ENCODE data around the gene ASMTL. TPM values are rescaled to one million over a fixed set of nuclear protein-coding genes. Genes with fewer than 3 reads are reported as not detected.
A peak's percentile ranks its signal among the peaks of the same experiment; 100 is the strongest.

The ASMTL gene
- total and polyA plus RNA-seq, 2 donors (not counting 1 experiment from before 2014, with no cell fraction given), result 12.9 to 19.8 TPM

- Histone ChIP-seq H3K27ac (ENCODE audit: insufficient read depth, low read length) (peak overlapping the region; percentile 85), H3K79me2 (ENCODE audit: control insufficient read depth, insufficient read depth, low read length) (peaks cover 51% of the 10 kb centered on the region), H3K4me2 (ENCODE audit: extremely low read depth, insufficient read depth, low read length) (peak overlapping the region; percentile 78), H3K9me3 (ENCODE audit: control insufficient read depth, insufficient read depth, low read depth, low read length) (no peaks in the 10 kb centered on the region), H3K9ac (ENCODE audit: insufficient read depth, low read length) (peak overlapping the region; percentile 30), H3K36me3 (ENCODE audit: control insufficient read depth, insufficient read depth, low read length) (peaks cover 13% of the 10 kb centered on the region), H3K4me3 (replicated peaks in 1 of 4; ENCODE audit: control extremely low read depth in 1 of 4, insufficient read depth in 1 of 4, low read depth in 3 of 4, low read length in 4 of 4) (peak overlapping the region in 3 of 4 experiments; percentile 60 to 100 (median 65)), H3K4me1 (ENCODE audit: control insufficient read depth, extremely low read depth, insufficient read depth, low read length) (peaks cover 11% of the 10 kb centered on the region), H2AFZ (ENCODE audit: low read length) (no peak overlapping the region), H3K27me3 (ENCODE audit: control insufficient read depth, insufficient read depth, low read length) (no peaks in the 10 kb centered on the region), H4K20me1 (ENCODE audit: control insufficient read depth, extremely low read depth, insufficient read depth, low read length) (peaks cover 2% of the 10 kb centered on the region)
- TF ChIP-seq EZH2 (IDR thresholded peaks at IDR 0.05; ENCODE audit: low read length, missing control alignments) (no peak), CTCF (conservative IDR thresholded peaks at IDR 0.05 in 1 of 2, IDR thresholded peaks at IDR 0.05 in 1 of 2; ENCODE audit: low read depth in 1 of 2, low read length in 2 of 2) (no peak)
- no peak for DNase-seq (ENCODE audit: low read depth in 2 of 2)
Observed at GRCh38 chrX:1393871-1394615, 58.7 kb downstream of the ASMTL start.

- Histone ChIP-seq H3K27ac (ENCODE audit: insufficient read depth, low read length) (peak overlapping the region; percentile 98), H3K27me3 (ENCODE audit: control insufficient read depth, insufficient read depth, low read length) (no peaks in the 10 kb centered on the region), H3K9me3 (ENCODE audit: control insufficient read depth, insufficient read depth, low read depth, low read length) (no peaks in the 10 kb centered on the region), H4K20me1 (ENCODE audit: control insufficient read depth, extremely low read depth, insufficient read depth, low read length) (peaks cover 2% of the 10 kb centered on the region), H3K4me3 (replicated peaks in 1 of 4; ENCODE audit: control extremely low read depth in 1 of 4, insufficient read depth in 1 of 4, low read depth in 3 of 4, low read length in 4 of 4) (peak overlapping the region; percentile 77 to 100 (median 77)), H3K4me1 (ENCODE audit: control insufficient read depth, extremely low read depth, insufficient read depth, low read length) (peaks cover 11% of the 10 kb centered on the region), H3K79me2 (ENCODE audit: control insufficient read depth, insufficient read depth, low read length) (peaks cover 66% of the 10 kb centered on the region), H2AFZ (ENCODE audit: low read length) (peak overlapping the region; percentile 30), H3K4me2 (ENCODE audit: extremely low read depth, insufficient read depth, low read length) (peak overlapping the region; percentile 93), H3K9ac (ENCODE audit: insufficient read depth, low read length) (peak overlapping the region; percentile 88), H3K36me3 (ENCODE audit: control insufficient read depth, insufficient read depth, low read length) (peaks cover 22% of the 10 kb centered on the region)
- peak; percentile 66 to 76 for DNase-seq (ENCODE audit: low read depth in 2 of 2)
- no peak for TF ChIP-seq CTCF (conservative IDR thresholded peaks at IDR 0.05 in 1 of 2, IDR thresholded peaks at IDR 0.05 in 1 of 2; ENCODE audit: low read depth in 1 of 2, low read length in 2 of 2)
- TF ChIP-seq EZH2 (IDR thresholded peaks at IDR 0.05; ENCODE audit: low read length, missing control alignments), result no peak
Observed at GRCh38 chrX:1392376-1393068, 60.2 kb downstream of the ASMTL start.

GRCh38 chrX:1391707-1392375 is 60.9 kb downstream of the ASMTL start, which contains the start of gene SLC25A6:
SLC25A6 (minus strand) TSS chrX:1392113; CDS start chrX:1392009, 104 bp downstream.
- peaks cover 71% of the 10 kb centered on the region for H3K79me2 ChIP-seq (ENCODE audit: control insufficient read depth, insufficient read depth, low read length)
- H3K27me3 ChIP-seq (ENCODE audit: control insufficient read depth, insufficient read depth, low read length), result no peaks in the 10 kb centered on the region
- TF ChIP-seq EZH2 (IDR thresholded peaks at IDR 0.05; ENCODE audit: low read length, missing control alignments), result no peak
- TF ChIP-seq CTCF (conservative IDR thresholded peaks at IDR 0.05 in 1 of 2, IDR thresholded peaks at IDR 0.05 in 1 of 2; ENCODE audit: low read depth in 1 of 2, low read length in 2 of 2), result no peak
- peaks cover 28% of the 10 kb centered on the region for H3K36me3 ChIP-seq (ENCODE audit: control insufficient read depth, insufficient read depth, low read length)
- peak within 1 kb of the TSS; percentile 93 for H3K4me2 ChIP-seq (ENCODE audit: extremely low read depth, insufficient read depth, low read length)
- peaks cover 11% of the 10 kb centered on the region for H3K4me1 ChIP-seq (ENCODE audit: control insufficient read depth, extremely low read depth, insufficient read depth, low read length)
- peak; percentile 94 to 97 for DNase-seq (ENCODE audit: low read depth in 2 of 2)
- peak within 1 kb of the TSS; percentile 50 for H2AFZ ChIP-seq (ENCODE audit: low read length)
- no peaks in the 10 kb centered on the region for H3K9me3 ChIP-seq (ENCODE audit: control insufficient read depth, insufficient read depth, low read depth, low read length)
- H3K27ac ChIP-seq (ENCODE audit: insufficient read depth, low read length), result peak within 1 kb of the TSS; percentile 98
- peaks cover 2% of the 10 kb centered on the region for H4K20me1 ChIP-seq (ENCODE audit: control insufficient read depth, extremely low read depth, insufficient read depth, low read length)
- peak within 1 kb of the TSS; percentile 78 to 100 (median 92) for H3K4me3 ChIP-seq (replicated peaks in 1 of 4; ENCODE audit: control extremely low read depth in 1 of 4, insufficient read depth in 1 of 4, low read depth in 3 of 4, low read length in 4 of 4)
- H3K9ac ChIP-seq (ENCODE audit: insufficient read depth, low read length), result peak within 1 kb of the TSS; percentile 99

Data from fibroblast of lung (primary cell).